ENCODE measurements around the gene PAQR4. TPM values are rescaled to one million over a fixed set of nuclear protein-coding genes. Genes with fewer than 3 reads are reported as not detected.

The PAQR4 gene
- total RNA-seq, 3 donors from 2014 or later (not counting 1 experiment from before 2014, with no cell fraction given) = 2.9 to 4.4 (median 3.5) TPM

DNA sequence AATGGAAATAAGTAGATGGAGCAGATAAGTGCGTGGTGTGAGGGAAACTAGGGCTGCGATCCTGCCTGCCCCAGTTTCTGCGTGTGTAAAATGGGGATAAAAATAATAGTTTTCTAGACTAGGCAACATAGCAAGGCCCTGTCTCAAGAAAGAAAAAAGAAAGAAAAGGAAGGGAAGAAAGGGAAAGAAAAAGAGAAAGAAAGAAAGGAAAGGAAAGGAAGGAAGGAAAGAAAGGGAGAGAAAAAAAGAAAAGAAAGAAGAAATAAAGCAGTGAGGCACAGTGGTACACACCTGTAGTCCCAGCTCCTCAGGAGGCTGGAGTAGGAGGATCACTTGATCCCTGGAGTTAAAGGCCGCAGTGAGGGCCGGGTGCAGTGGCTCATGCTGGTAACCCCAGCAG lies 13.3 kb downstream of the PAQR4 start:
- ATAC-seq = no peak
- intact Hi-C loops (cut with micrococcal nuclease) = no loop called here

DNA sequence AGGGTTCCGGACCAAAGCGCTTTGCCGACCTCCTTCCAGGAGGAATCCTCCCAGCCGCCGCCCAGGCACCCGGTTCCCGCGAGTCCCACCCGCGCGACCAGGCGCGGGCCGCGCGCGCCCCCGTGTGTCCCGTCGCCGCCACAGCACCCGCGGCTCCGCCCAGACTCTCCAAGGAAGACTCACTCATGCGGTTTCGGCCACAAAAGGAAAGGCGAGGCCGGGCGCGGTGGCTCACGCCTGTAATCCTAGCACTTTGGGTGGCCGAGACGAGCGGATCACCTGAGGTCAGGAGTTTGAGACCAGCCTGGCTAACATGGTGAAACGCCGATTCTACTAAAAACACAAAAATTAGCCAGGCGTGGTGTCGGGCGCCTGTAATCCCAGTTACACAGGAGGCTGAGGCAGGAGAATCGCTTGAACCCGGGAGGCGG lies 14.6 kb downstream of the PAQR4 start:
- intact Hi-C loops (cut with micrococcal nuclease) = no loop called here
- H3K36me3 Mint-ChIP-seq = no peaks in the 10 kb centered on the region
- Histone ChIP-seq H3K27ac (ENCODE audit: low read length) (no peak overlapping the region), H3K4me1 (ENCODE audit: control insufficient read depth, insufficient read depth, low read length) (peaks cover 27% of the 10 kb centered on the region), H3K9me3 (ENCODE audit: control insufficient read depth, insufficient read depth, low read length) (no peaks in the 10 kb centered on the region), H3K36me3 (ENCODE audit: control insufficient read depth, insufficient read depth, low read length) (no peaks in the 10 kb centered on the region), H3K4me3 (ENCODE audit: low read length) (no peak overlapping the region), H3K27me3 (ENCODE audit: control insufficient read depth, insufficient read depth, low read length) (no peaks in the 10 kb centered on the region)
- DNase-seq = peak; percentile 56 to 78
- no peaks in the 10 kb centered on the region for H3K9me3 Mint-ChIP-seq
- no peaks in the 10 kb centered on the region for H3K27me3 Mint-ChIP-seq (ENCODE audit: low read depth in 2 of 2)
- peak overlapping the region in 1 of 2 donors; percentile 24 for H3K27ac Mint-ChIP-seq
- peak; percentile 55 to 67 (median 64) for ATAC-seq
- peak overlapping the region; percentile 55 for H3K4me3 Mint-ChIP-seq
- WGBS (ENCODE audit: insufficient coverage) = 6% methylated on average over 42 of the region's 42 CpGs
- TF ChIP-seq, protein P1, sequence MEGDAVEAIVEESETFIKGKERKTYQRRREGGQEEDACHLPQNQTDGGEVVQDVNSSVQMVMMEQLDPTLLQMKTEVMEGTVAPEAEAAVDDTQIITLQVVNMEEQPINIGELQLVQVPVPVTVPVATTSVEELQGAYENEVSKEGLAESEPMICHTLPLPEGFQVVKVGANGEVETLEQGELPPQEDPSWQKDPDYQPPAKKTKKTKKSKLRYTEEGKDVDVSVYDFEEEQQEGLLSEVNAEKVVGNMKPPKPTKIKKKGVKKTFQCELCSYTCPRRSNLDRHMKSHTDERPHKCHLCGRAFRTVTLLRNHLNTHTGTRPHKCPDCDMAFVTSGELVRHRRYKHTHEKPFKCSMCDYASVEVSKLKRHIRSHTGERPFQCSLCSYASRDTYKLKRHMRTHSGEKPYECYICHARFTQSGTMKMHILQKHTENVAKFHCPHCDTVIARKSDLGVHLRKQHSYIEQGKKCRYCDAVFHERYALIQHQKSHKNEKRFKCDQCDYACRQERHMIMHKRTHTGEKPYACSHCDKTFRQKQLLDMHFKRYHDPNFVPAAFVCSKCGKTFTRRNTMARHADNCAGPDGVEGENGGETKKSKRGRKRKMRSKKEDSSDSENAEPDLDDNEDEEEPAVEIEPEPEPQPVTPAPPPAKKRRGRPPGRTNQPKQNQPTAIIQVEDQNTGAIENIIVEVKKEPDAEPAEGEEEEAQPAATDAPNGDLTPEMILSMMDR (IDR thresholded peaks at IDR 0.05) = peak; percentile 80
- peaks cover 0 to 11% of the 10 kb centered on the region in 2 donors for H3K4me1 Mint-ChIP-seq

More for the DNA sequence above, 13.3 kb downstream of the PAQR4 start:
- no peak overlapping the region for H3K27ac Mint-ChIP-seq
- no peaks in the 10 kb centered on the region for H3K27me3 Mint-ChIP-seq (ENCODE audit: low read depth in 2 of 2)
- no peaks in the 10 kb centered on the region for H3K9me3 ChIP-seq (ENCODE audit: control insufficient read depth, insufficient read depth, low read length)
- H3K9me3 Mint-ChIP-seq = no peaks in the 10 kb centered on the region
- H3K4me1 ChIP-seq (ENCODE audit: control insufficient read depth, insufficient read depth, low read length) = peaks cover 27% of the 10 kb centered on the region
- TF ChIP-seq, protein P1 (IDR thresholded peaks at IDR 0.05) = no peak
- no peak for DNase-seq
- 91% methylated on average over 5 of the region's 5 CpGs for WGBS (ENCODE audit: insufficient coverage)
- H3K4me1 Mint-ChIP-seq = peaks cover 0 to 11% of the 10 kb centered on the region in 2 donors
- peak overlapping the region; percentile 86 for H3K4me3 Mint-ChIP-seq
- no peak overlapping the region for H3K4me3 ChIP-seq (ENCODE audit: low read length)
- H3K36me3 Mint-ChIP-seq = no peaks in the 10 kb centered on the region
- no peak overlapping the region for H3K27ac ChIP-seq (ENCODE audit: low read length)
- H3K27me3 ChIP-seq (ENCODE audit: control insufficient read depth, insufficient read depth, low read length) = no peaks in the 10 kb centered on the region
- H3K36me3 ChIP-seq (ENCODE audit: control insufficient read depth, insufficient read depth, low read length) = no peaks in the 10 kb centered on the region

DNA sequence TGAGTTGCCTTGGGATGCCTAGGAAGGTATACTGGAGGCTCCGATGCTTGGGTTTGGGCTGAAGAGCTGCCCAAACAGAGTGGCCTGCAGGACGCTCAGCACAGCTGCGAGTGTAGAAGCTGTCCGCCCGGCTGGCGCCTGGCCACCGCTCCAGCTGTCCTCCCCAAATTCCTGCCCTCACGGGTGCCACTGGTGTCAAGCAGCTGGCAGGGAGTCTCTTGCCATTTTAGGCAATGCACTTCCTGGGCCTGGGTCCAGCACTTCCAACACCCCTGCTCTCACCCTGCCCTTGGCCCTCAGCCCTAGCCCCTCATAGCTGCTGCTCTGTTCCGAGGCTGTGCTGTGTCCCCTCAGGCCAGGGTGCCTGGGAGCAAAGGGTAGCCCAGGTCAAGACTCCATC lies 16.3 kb downstream of the PAQR4 start:
- H3K36me3 ChIP-seq (ENCODE audit: control insufficient read depth, insufficient read depth, low read length) = no peaks in the 10 kb centered on the region
- DNase-seq (no peak), ATAC-seq (no peak)
- Mint-ChIP-seq H3K4me1 (peaks cover 0 to 11% of the 10 kb centered on the region in 2 donors), H3K27me3 (ENCODE audit: low read depth in 2 of 2) (no peaks in the 10 kb centered on the region), H3K9me3 (no peaks in the 10 kb centered on the region), H3K27ac (no peak overlapping the region), H3K4me3 (no peak overlapping the region), H3K36me3 (no peaks in the 10 kb centered on the region)
- no peak overlapping the region for H3K27ac ChIP-seq (ENCODE audit: low read length)
- intact Hi-C loops (cut with micrococcal nuclease) = no loop called here
- peaks cover 21% of the 10 kb centered on the region for H3K4me1 ChIP-seq (ENCODE audit: control insufficient read depth, insufficient read depth, low read length)
- 95% methylated on average over 9 of the region's 9 CpGs for WGBS (ENCODE audit: insufficient coverage)
- H3K4me3 ChIP-seq (ENCODE audit: low read length) = no peak overlapping the region
- TF ChIP-seq, protein P1 (IDR thresholded peaks at IDR 0.05) = no peak
- no peaks in the 10 kb centered on the region for H3K27me3 ChIP-seq (ENCODE audit: control insufficient read depth, insufficient read depth, low read length)
- H3K9me3 ChIP-seq (ENCODE audit: control insufficient read depth, insufficient read depth, low read length) = no peaks in the 10 kb centered on the region

DNA sequence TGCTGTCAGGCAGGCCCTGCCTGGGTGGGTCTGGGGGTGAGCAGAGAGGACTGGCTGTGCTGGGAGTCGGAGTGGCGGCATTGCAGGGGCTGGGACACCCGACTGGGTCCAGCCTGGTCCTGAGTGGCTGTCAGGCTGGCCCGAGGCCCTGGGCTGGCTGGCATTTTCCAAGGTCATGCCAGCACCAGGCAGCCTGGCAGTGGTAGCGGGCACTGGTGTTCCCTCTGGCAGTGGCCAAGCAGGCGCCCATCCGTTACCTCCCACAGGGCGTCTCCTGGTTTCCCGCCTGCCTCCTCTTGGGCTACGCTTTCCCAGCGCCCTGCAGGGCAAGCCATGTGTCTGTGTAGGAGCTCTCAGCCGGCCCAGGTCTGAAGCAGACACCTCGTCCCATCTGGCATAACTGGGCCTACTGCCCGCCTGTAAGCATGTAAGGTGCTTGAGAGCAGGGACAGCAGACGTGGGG lies 16.8 kb downstream of the PAQR4 start:
- Histone ChIP-seq H3K36me3 (ENCODE audit: control insufficient read depth, insufficient read depth, low read length) (no peaks in the 10 kb centered on the region), H3K27me3 (ENCODE audit: control insufficient read depth, insufficient read depth, low read length) (no peaks in the 10 kb centered on the region), H3K4me1 (ENCODE audit: control insufficient read depth, insufficient read depth, low read length) (peaks cover 18% of the 10 kb centered on the region), H3K27ac (ENCODE audit: low read length) (no peak overlapping the region), H3K4me3 (ENCODE audit: low read length) (no peak overlapping the region), H3K9me3 (ENCODE audit: control insufficient read depth, insufficient read depth, low read length) (no peaks in the 10 kb centered on the region)
- no peaks in the 10 kb centered on the region for H3K27me3 Mint-ChIP-seq (ENCODE audit: low read depth in 2 of 2)
- 93% methylated on average over 15 of the region's 15 CpGs for WGBS (ENCODE audit: insufficient coverage)
- ATAC-seq (no peak), DNase-seq (no peak)
- no peaks in the 10 kb centered on the region for H3K36me3 Mint-ChIP-seq
- no peak overlapping the region for H3K4me3 Mint-ChIP-seq
- peaks cover 0 to 10% of the 10 kb centered on the region in 2 donors for H3K4me1 Mint-ChIP-seq
- H3K27ac Mint-ChIP-seq = no peak overlapping the region
- intact Hi-C loops (cut with micrococcal nuclease) = no loop called here
- TF ChIP-seq, protein P1 (IDR thresholded peaks at IDR 0.05) = no peak
- no peaks in the 10 kb centered on the region for H3K9me3 Mint-ChIP-seq

Data from natural killer cell (primary cell).